Suprapubic skin (tissue), 4 donors: ENCODE measurements around the gene CEACAM1. TPM values are rescaled to one million over a fixed set of nuclear protein-coding genes. Genes with fewer than 3 reads are reported as not detected.
A peak's percentile ranks its signal among the peaks of the same experiment; 100 is the strongest.
"Not testable (repeated sequence)": the region's sequence is repeated elsewhere in the genome, so short reads cannot be mapped to it uniquely, and the experiment has no call there.

ENCODE experiments used
- DNase-seq, 2 donors: peaks; one replicate each; pipeline ENCODE4 v3.0.0-alpha.2; 2019; ENCODE audit warnings: low spot score in 2 of 2
- H3K27ac ChIP-seq: fragments of 200-600 bp; sonication (generic); one replicate; pipeline ENCODE4 v1.5.1; 2019
- H3K27me3 ChIP-seq: fragments of 200-600 bp; sonication (generic); one replicate; pipeline ENCODE4 v1.5.1; 2019
- H3K36me3 ChIP-seq: fragments of 200-600 bp; sonication (generic); one replicate; pipeline ENCODE4 v1.5.1; 2019
- H3K4me1 ChIP-seq: fragments of 200-600 bp; sonication (generic); one replicate; pipeline ENCODE4 v1.5.1; 2019
- H3K4me3 ChIP-seq: fragments of 200-600 bp; sonication (generic); one replicate; pipeline ENCODE4 v1.5.1; 2019; ENCODE audit warnings: mild to moderate bottlenecking
- H3K9me3 ChIP-seq: fragments of 200-600 bp; sonication (generic); one replicate; pipeline ENCODE4 v1.5.1; 2019
- CTCF ChIP-seq, 2 donors: fragments of 200-600 bp in 1 of 2; fragments of 450-650 bp in 1 of 2; sonication (generic) in 1 of 2; IDR thresholded peaks; one replicate each; pipeline ENCODE4 v1.5.1; 2016 to 2019; ENCODE audit warnings: antibody characterized with exemption in 2 of 2, mild to moderate bottlenecking in 1 of 2, moderate library complexity in 1 of 2
- EP300 ChIP-seq: sonication (generic); formaldehyde crosslinking; IDR thresholded peaks from one replicate; pipeline ENCODE4 v1.6.1; 2017; ENCODE audit warnings: antibody characterized with exemption
- POLR2A ChIP-seq, 2 donors: fragments of 450-650 bp; IDR thresholded peaks; one replicate each; pipeline ENCODE4 v1.6.1; 2017; ENCODE audit warnings: antibody characterized with exemption in 2 of 2, mild to moderate bottlenecking in 2 of 2, moderate library complexity in 2 of 2
- POLR2AphosphoS5 ChIP-seq, 3 donors: sonication (generic); formaldehyde crosslinking; IDR thresholded peaks; one replicate each; pipeline ENCODE4 v1.6.1; 2017; ENCODE audit warnings: antibody characterized with exemption in 3 of 3
- WGBS: methylation state at CpG from one replicate; pipeline ENCODE4 v1.1.5; 2018; 5-methylcytosine and 5-hydroxymethylcytosine counted together
- total RNA-seq, 4 donors: library from RNA; depleted of rRNA; stranded (reverse); fragments of >200 nt; gene quantifications; one replicate each; pipeline ENCODE4 v1.1.0, GENCODE V29; 2016

The CEACAM1 gene
- total RNA-seq, 4 donors from 2014 or later = 2.0 to 9.9 (median 3.9) TPM

- H3K4me1 ChIP-seq = no peaks in the 10 kb centered on the region
- DNase-seq = no peak
- H3K9me3 ChIP-seq = no peaks in the 10 kb centered on the region
- TF ChIP-seq CTCF (IDR thresholded peaks at IDR 0.05) = no peak
- no peak for TF ChIP-seq POLR2A (IDR thresholded peaks at IDR 0.05)
- TF ChIP-seq POLR2AphosphoS5 (IDR thresholded peaks at IDR 0.05) = no peak
- no peak for TF ChIP-seq EP300
- H3K4me3 ChIP-seq = no peak overlapping the region
- H3K27me3 ChIP-seq = peaks cover 5% of the 10 kb centered on the region
- no peak overlapping the region for H3K27ac ChIP-seq
- no peaks in the 10 kb centered on the region for H3K36me3 ChIP-seq
- no CpG with 5 or more reads among the region's 3 CpGs for WGBS
Observed at GRCh38 chr19:42554046-42554575, 25.8 kb upstream of the CEACAM1 start.

- DNase-seq = peak in 1 of 2 donors; percentile 63
- Histone ChIP-seq H3K27me3 (peaks cover 5% of the 10 kb centered on the region), H3K4me1 (no peaks in the 10 kb centered on the region), H3K4me3 (no peak overlapping the region), H3K27ac (no peak overlapping the region), H3K9me3 (no peaks in the 10 kb centered on the region), H3K36me3 (no peaks in the 10 kb centered on the region)
- WGBS = 57% methylated on average over 6 of the region's 8 CpGs
- TF ChIP-seq EP300 = no peak
- TF ChIP-seq POLR2AphosphoS5 (IDR thresholded peaks at IDR 0.05) = no peak
- no peak for TF ChIP-seq CTCF (IDR thresholded peaks at IDR 0.05)
- TF ChIP-seq POLR2A (IDR thresholded peaks at IDR 0.05) = no peak
Observed at GRCh38 chr19:42553292-42554045, 25.2 kb upstream of the CEACAM1 start.

GRCh38 chr19:42552086-42553065 lies 24.1 kb upstream of the CEACAM1 start:
- no peak for TF ChIP-seq POLR2AphosphoS5 (IDR thresholded peaks at IDR 0.05)
- TF ChIP-seq POLR2A (IDR thresholded peaks at IDR 0.05) = no peak
- no peak for TF ChIP-seq EP300
- no peak for TF ChIP-seq CTCF (IDR thresholded peaks at IDR 0.05)
- WGBS = 77% methylated on average over 4 of the region's 8 CpGs
- no peaks in the 10 kb centered on the region for H3K9me3 ChIP-seq
- peak in 1 of 2 donors; percentile 65 for DNase-seq
- no peak overlapping the region for H3K4me3 ChIP-seq
- no peaks in the 10 kb centered on the region for H3K36me3 ChIP-seq
- H3K27me3 ChIP-seq = peaks cover 5% of the 10 kb centered on the region
- no peak overlapping the region for H3K27ac ChIP-seq
- no peaks in the 10 kb centered on the region for H3K4me1 ChIP-seq

- H3K27me3 ChIP-seq, H3K27ac ChIP-seq, H3K9me3 ChIP-seq, H3K4me1 ChIP-seq, H3K36me3 ChIP-seq, H3K4me3 ChIP-seq: not testable (repeated sequence)
- WGBS = 92% methylated on average over 6 of the region's 6 CpGs
- DNase-seq = peak in 1 of 2 donors; percentile 29
Observed at GRCh38 chr19:42550521-42550920, 22.2 kb upstream of the CEACAM1 start.

GRCh38 chr19:42549067-42549466 lies 20.8 kb upstream of the CEACAM1 start:
- not testable (repeated sequence) for H3K4me1 ChIP-seq, H3K9me3 ChIP-seq, DNase-seq, H3K27me3 ChIP-seq, H3K27ac ChIP-seq, H3K4me3 ChIP-seq, H3K36me3 ChIP-seq
- 100% methylated on average over 1 of the region's 1 CpG for WGBS

- DNase-seq = no peak
- Histone ChIP-seq H3K9me3 (no peaks in the 10 kb centered on the region), H3K27me3 (peaks cover 9% of the 10 kb centered on the region), H3K4me1 (no peaks in the 10 kb centered on the region), H3K4me3 (no peak overlapping the region), H3K27ac (no peak overlapping the region), H3K36me3 (no peaks in the 10 kb centered on the region)
- 89% methylated on average over 3 of the region's 4 CpGs for WGBS
- TF ChIP-seq POLR2A (IDR thresholded peaks at IDR 0.05) (no peak), EP300 (no peak), POLR2AphosphoS5 (IDR thresholded peaks at IDR 0.05) (no peak), CTCF (IDR thresholded peaks at IDR 0.05) (no peak)
Observed at GRCh38 chr19:42548552-42548951, 20.3 kb upstream of the CEACAM1 start.
